OCI-LY3 (cell line): ENCODE results near the gene STK32A.

Experiments used
- H2AFZ ChIP-seq: fragments of 200-600, 300-600 bp; shearing (Covaris generic); 2 replicates; pipeline ENCODE4 v1.6.0; 2014; ENCODE audit warnings: antibody characterized with exemption, low read depth, low read length
- H3K27ac ChIP-seq: fragments of 200-600, 300-600 bp; sonication (generic); 2 replicates; pipeline ENCODE4 v1.5.1; 2014; ENCODE audit warnings: mild to moderate bottlenecking, low read length, moderate library complexity, mixed read lengths
- H3K27me3 ChIP-seq: fragments of 200-600, 300-600 bp; sonication (generic); 2 replicates; pipeline ENCODE4 v1.6.1; 2014; ENCODE audit warnings: low read depth, low read length, mixed read lengths
- H3K36me3 ChIP-seq: fragments of 200-600, 300-600 bp; sonication (generic); replicated peaks from 2 replicates; pipeline ENCODE3; 2014; ENCODE audit warnings: low read depth, low read length, mixed read lengths
- H3K4me1 ChIP-seq: fragments of 300-600, 200-600 bp; sonication (generic); 2 replicates; pipeline ENCODE4 v1.6.1; 2014; ENCODE audit warnings: low read length, mixed read lengths
- H3K4me2 ChIP-seq: fragments of 200-600, 300-600 bp; sonication (generic); 2 replicates; pipeline ENCODE4 v1.6.1; 2014; ENCODE audit warnings: low read length, mixed read lengths
- H3K4me3 ChIP-seq: fragments of 300-600, 200-600 bp; sonication (generic); 2 replicates; pipeline ENCODE4 v1.5.1; 2014; ENCODE audit warnings: antibody characterized with exemption, mild to moderate bottlenecking, low read length, moderate library complexity
- H3K79me2 ChIP-seq: fragments of 300-600, 200-600 bp; shearing (Covaris generic); 2 replicates; pipeline ENCODE4 v1.6.1; 2014; ENCODE audit warnings: mild to moderate bottlenecking, low read length, mixed read lengths
- H3K9ac ChIP-seq: fragments of 300-600, 200-600 bp; shearing (Covaris generic); 2 replicates; pipeline ENCODE4 v1.6.0; 2014; ENCODE audit warnings: mild to moderate bottlenecking, low read length, moderate library complexity
- H3K9me3 ChIP-seq: fragments of 200-600, 300-600 bp; shearing (Covaris generic); 2 replicates; pipeline ENCODE4 v1.6.1; 2014; ENCODE audit warnings: low read length, mixed read lengths; ENCODE audit not compliant: insufficient read depth
- H4K20me1 ChIP-seq: fragments of 200-600, 300-600 bp; sonication (generic); 2 replicates; pipeline ENCODE4 v1.6.1; 2016; ENCODE audit warnings: low read length, mixed read lengths; ENCODE audit not compliant: insufficient read depth
- CTCF ChIP-seq: fragments of 200-600, 300-600 bp; sonication (generic); IDR thresholded peaks from 2 replicates; pipeline ENCODE4 v1.5.1; 2014; ENCODE audit warnings: antibody characterized with exemption, low read length, low read depth
- EZH2phosphoT487 ChIP-seq: fragments of 200-600 bp; shearing (Covaris generic); IDR thresholded peaks from 2 replicates; pipeline ENCODE4 v1.6.1; 2018; ENCODE audit warnings: antibody characterized with exemption, mixed run types, low read depth

The STK32A gene

DNA sequence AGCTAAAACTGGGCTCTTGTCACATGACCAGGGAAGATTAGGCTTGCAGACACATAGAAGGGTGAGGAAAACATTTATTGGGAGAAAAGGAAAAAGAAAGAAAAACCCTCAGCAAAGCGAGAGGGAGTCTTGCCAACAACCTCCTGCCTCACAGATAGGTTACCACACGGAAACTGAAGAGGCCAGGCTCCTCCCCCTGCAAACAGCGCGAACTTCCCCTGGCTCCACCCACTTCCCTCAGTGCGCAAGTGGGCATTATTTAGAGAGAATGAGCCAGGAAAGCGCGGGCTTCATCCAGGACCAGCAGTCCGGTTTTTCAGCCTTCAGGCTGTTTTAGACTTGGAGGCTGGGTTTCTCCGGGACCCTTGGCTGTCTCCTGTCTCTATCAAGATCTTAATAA, 70.3 kb downstream of the STK32A start:
- Histone ChIP-seq H3K79me2 (no peaks in the 10 kb centered on the region), H3K27me3 (no peaks in the 10 kb centered on the region), H3K9me3 (no peaks in the 10 kb centered on the region), H2AFZ (no peak overlapping the region), H3K36me3 (no peaks in the 10 kb centered on the region), H3K4me1 (no peaks in the 10 kb centered on the region), H3K27ac (no peak overlapping the region), H3K4me2 (no peak overlapping the region), H3K9ac (no peak overlapping the region), H3K4me3 (no peak overlapping the region), H4K20me1 (no peaks in the 10 kb centered on the region)
- no peak for TF ChIP-seq EZH2phosphoT487
- no peak for TF ChIP-seq CTCF

- H3K4me2 ChIP-seq, result no peak overlapping the region
- H3K36me3 ChIP-seq, result no peaks in the 10 kb centered on the region
- no peaks in the 10 kb centered on the region for H4K20me1 ChIP-seq
- TF ChIP-seq CTCF, result no peak
- TF ChIP-seq EZH2phosphoT487, result no peak
- H3K27ac ChIP-seq, result no peak overlapping the region
- no peaks in the 10 kb centered on the region for H3K4me1 ChIP-seq
- H3K9ac ChIP-seq, result no peak overlapping the region
- no peak overlapping the region for H3K4me3 ChIP-seq
- H2AFZ ChIP-seq, result no peak overlapping the region
- H3K9me3 ChIP-seq, result no peaks in the 10 kb centered on the region
- no peaks in the 10 kb centered on the region for H3K27me3 ChIP-seq
- no peaks in the 10 kb centered on the region for H3K79me2 ChIP-seq
These were observed 71.5 kb downstream of the STK32A start for GRCh38 chr5:147306351-147306750.

GRCh38 chr5:147307170-147307569, 72.3 kb downstream of the STK32A start:
- Histone ChIP-seq H2AFZ (no peak overlapping the region), H3K79me2 (no peaks in the 10 kb centered on the region), H3K36me3 (no peaks in the 10 kb centered on the region), H3K4me1 (no peaks in the 10 kb centered on the region), H4K20me1 (no peaks in the 10 kb centered on the region), H3K27me3 (no peaks in the 10 kb centered on the region), H3K4me2 (no peak overlapping the region), H3K9ac (no peak overlapping the region), H3K27ac (no peak overlapping the region), H3K9me3 (no peaks in the 10 kb centered on the region), H3K4me3 (no peak overlapping the region)
- no peak for TF ChIP-seq CTCF
- TF ChIP-seq EZH2phosphoT487, result no peak

- no peaks in the 10 kb centered on the region for H3K79me2 ChIP-seq
- H3K36me3 ChIP-seq, result no peaks in the 10 kb centered on the region
- H3K9ac ChIP-seq, result no peak overlapping the region
- no peak overlapping the region for H3K27ac ChIP-seq
- no peaks in the 10 kb centered on the region for H3K9me3 ChIP-seq
- no peaks in the 10 kb centered on the region for H3K4me1 ChIP-seq
- H2AFZ ChIP-seq, result no peak overlapping the region
- H3K4me3 ChIP-seq, result no peak overlapping the region
- TF ChIP-seq CTCF (no peak), EZH2phosphoT487 (no peak)
- H4K20me1 ChIP-seq, result no peaks in the 10 kb centered on the region
- no peak overlapping the region for H3K4me2 ChIP-seq
- no peaks in the 10 kb centered on the region for H3K27me3 ChIP-seq
These were observed 74.8 kb downstream of the STK32A start for GRCh38 chr5:147309621-147310020.
